Panc1 (cell line): ENCODE measurements around the gene PJA2.

ENCODE experiments used
- CTCF ChIP-seq: fragments of 450-650 bp; IDR thresholded peaks from 2 replicates; pipeline ENCODE4 v1.5.1; 2017; ENCODE audit warnings: mild to moderate bottlenecking
- POLR2AphosphoS5 ChIP-seq: IDR thresholded peaks from 2 replicates; pipeline ENCODE4 v1.6.1; 2012; ENCODE audit warnings: mild to moderate bottlenecking, low read depth, low read length, moderate library complexity
- REST ChIP-seq, 2 experiments: IDR thresholded peaks; 2 replicates each; pipeline ENCODE4 v1.6.1; 2011 to 2012; ENCODE audit warnings: low read depth in 2 of 2, control low read depth in 1 of 2, low read length in 1 of 2, mild to moderate bottlenecking in 1 of 2, moderate library complexity in 1 of 2; ENCODE audit not compliant: insufficient read depth in 1 of 2
- TCF7L2 ChIP-seq: IDR thresholded peaks from 2 replicates; pipeline ENCODE4 v1.6.1; 2011; ENCODE audit warnings: mild to moderate bottlenecking, low read depth, low read length, inconsistent platforms

- no peak for TF ChIP-seq CTCF
- no peak for TF ChIP-seq TCF7L2
- TF ChIP-seq POLR2AphosphoS5, result no peak
- TF ChIP-seq REST (IDR thresholded peaks at IDR 0.05; ENCODE audit: insufficient read depth in 1 of 2, low read depth in 2 of 2, low read length in 1 of 2), result no peak
These were observed 109.4 kb downstream of the PJA2 start for GRCh38 chr5:109300367-109300766.
